Epidermal melanocyte (primary cell): ENCODE results near the gene PLGRKT.
"Not testable (repeated sequence)": the region's sequence is repeated elsewhere in the genome, so short reads cannot be mapped to it uniquely, and the experiment has no call there.

Experiments used
- DNase-seq: peaks from one replicate; pipeline ENCODE4 v3.0.0; 2011; ENCODE audit warnings: low spot score; ENCODE audit not compliant: insufficient read length

PLGRKT gene

GRCh38 chr9:5321058-5321457 lies 116.7 kb downstream of the PLGRKT start:
- no peak for DNase-seq

GRCh38 chr9:5316406-5316805 lies 121.3 kb downstream of the PLGRKT start:
- DNase-seq = not testable (repeated sequence)

GRCh38 chr9:5315187-5315923 lies 122.4 kb downstream of the PLGRKT start:
- DNase-seq = no peak

- DNase-seq = no peak
These were observed 126.9 kb downstream of the PLGRKT start for GRCh38 chr9:5310851-5311250.
